GM12872 (cell line): ENCODE measurements around the gene SNX11.

Experiments
- CTCF ChIP-seq: IDR thresholded peaks from 3 replicates; pipeline ENCODE4 v1.5.1; 2011; ENCODE audit warnings: low read depth, mild to moderate bottlenecking, low read length, moderate library complexity; ENCODE audit not compliant: insufficient read depth

SNX11 gene

GRCh38 chr17:48084932-48085331 lies 22.6 kb upstream of the SNX11 start:
- TF ChIP-seq CTCF = no peak

DNA sequence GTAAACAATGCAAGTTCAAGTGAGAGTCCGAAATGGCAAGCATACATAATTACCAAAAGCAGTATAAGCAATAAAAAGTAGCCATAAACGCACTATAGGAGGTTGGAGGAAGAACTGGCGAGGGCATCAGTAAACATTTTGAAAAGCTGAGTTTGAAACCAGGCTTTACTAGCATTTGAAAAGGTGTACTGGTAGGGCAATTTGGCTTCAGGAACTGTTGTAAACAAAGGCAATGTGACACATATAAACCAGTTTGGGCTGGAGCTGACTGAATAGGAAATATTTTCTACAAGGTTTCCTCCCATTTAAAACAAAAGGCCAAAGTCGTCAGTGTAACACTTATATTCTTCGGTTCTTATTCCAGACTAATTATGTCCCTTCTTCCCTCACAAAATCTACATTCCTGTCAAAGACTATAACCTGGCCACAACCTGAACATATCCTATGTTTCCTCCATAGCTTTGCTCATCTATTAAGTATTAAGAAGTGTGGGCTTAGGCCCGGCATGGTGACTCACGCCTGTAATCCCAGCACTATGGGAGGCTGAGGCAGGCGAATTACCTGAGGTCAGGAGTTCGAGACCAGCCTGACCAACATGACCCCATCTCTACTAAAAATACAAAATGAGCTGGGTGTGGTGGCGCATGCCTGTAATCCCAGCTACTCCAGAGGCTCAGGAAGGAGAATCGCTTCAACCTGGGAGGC lies 14.1 kb upstream of the SNX11 start:
- no peak for TF ChIP-seq CTCF

- TF ChIP-seq CTCF = no peak
These were observed 12.0 kb upstream of the SNX11 start for GRCh38 chr17:48095611-48096010.

DNA sequence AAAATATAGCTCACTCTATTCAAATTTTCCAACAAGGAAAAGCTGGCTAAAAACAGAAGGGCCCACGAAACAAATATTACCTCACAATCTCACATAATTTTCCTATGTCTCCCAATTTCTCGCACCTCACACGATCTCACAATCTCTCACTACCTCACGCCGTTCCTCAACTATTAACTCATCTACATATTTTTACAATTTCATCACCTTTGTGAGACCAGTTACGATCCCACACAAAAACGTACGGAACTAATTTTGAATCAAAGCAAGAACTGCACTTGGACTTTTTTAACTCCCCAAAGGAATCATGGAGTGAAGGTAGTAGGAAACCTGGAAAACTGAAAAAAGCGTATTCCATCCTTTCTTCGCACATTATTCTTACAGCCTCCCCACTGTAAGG lies 7.4 kb upstream of the SNX11 start:
- TF ChIP-seq CTCF = no peak

DNA sequence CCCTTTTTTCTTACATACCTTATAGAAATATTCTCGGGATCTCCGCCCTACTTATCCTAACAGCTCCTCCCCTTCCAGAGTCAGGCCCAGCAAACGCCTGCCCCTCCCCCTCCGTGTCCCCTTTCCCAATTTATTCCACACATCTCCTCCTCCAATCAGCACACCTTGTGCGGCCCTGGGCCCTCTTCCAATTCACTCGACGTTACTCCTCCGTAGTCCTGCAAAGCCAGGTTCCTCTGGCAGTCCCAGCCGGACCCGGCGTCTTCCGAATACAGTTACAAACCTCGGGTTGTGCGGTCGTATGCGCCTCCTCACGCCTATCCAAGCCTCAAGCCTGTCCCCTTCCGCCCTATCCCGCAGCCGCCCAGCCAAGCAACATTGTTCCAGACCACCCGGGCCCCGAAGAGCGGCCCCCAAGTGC lies 7.0 kb upstream of the SNX11 start:
- TF ChIP-seq CTCF = no peak

DNA sequence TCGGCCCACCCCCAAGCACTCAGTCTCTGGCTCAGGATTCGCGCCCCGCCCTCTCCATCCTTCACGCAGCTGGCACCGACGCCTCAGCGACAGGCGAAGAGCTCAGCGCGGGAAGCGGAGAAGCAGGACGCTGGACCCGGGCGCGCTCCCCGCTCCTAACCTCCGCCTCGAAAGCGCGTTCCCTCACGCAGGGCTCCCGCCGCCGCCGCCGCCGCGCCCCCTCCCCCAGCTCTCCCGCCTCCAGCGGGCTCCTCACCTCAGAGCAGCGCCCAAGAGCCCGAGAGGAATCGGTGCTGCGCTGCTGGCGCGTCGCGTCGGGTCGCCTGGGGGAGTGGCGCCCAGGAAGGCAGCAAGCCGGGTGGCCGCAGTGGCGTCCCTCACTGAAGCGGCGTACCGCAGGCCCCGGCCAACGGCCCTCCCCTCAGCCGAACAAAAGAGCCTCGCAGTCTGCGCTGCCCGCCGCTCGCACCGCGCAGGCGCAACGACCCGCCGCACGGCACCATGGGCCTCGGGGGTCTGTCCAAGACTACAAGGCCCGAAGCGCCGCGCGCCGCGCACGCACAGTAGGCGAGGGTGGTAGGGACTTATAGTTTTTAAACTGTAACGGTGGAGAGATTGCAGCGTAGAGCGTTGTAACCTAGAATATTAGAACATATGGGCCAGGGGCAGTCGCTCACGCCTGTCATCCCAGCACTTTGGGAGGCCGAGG lies 6.4 kb upstream of the SNX11 start, which contains the start of gene CBX1:
CBX1 (minus strand) TSS at position 467 of the 709 bp plus-strand sequence. CDS start 24,474 bp downstream, outside the sequence.
- TF ChIP-seq CTCF = no peak

GRCh38 chr17:48102043-48102750 lies 5.4 kb upstream of the SNX11 start:
- no peak for TF ChIP-seq CTCF
